Measurements from ENCODE around the gene MYO3B. TPM values are rescaled to one million over a fixed set of nuclear protein-coding genes. Genes with fewer than 3 reads are reported as not detected.

MYO3B gene
- total RNA-seq, 1 experiment from 2014 or later = 0.63 TPM

DNA sequence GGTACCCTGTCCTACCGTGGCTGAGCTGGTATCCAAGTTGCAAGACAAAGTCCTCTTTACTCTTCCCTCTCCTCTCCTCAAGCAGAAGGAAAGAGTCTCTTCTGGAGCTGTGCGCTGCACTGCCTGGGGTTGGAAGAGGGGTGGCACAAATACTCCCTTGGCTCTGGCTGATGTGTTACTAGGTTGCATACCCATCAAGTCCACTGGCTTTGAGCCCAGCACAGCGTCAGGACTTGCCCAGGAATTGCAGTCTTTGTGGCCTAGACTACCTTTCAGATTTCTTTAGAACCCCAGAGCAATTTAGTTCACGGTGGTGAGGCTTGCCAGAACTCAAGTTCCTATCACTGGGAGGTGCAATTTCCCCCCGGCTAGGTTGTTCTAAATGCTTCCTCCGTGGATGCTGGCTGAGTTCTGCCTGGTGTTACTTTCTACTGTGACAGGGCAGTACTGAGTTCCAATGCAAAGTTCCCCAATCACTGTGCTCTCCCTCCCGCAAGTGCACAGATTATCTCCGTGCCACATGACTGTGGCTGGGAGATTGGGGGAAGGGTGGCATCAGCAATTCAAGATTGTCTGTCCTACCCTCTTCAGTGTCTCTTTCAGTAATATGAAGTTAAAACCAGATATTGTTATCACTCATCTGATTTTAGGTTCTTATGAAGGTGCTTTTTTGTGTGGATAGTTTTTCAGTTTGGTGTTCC is 13.4 kb downstream of the MYO3B start:
- H3T11ph ChIP-seq (ENCODE audit: low read length) = no peak overlapping the region
- H4K5ac ChIP-seq (ENCODE audit: insufficient read length, low read depth, low read length) = no peak overlapping the region
- H3K27me3 Mint-ChIP-seq (ENCODE audit: low read depth) = peaks cover 2% of the 10 kb centered on the region; the same call in 1 of the 2 replicates
- H2BK15ac ChIP-seq (ENCODE audit: low read depth, low read length) = no peak overlapping the region
- H3K18ac ChIP-seq (ENCODE audit: insufficient read length, low read depth, low read length) = no peak overlapping the region
- H3K14ac ChIP-seq (ENCODE audit: insufficient read depth, low read length) = no peak overlapping the region; the same call in 1 of the 2 replicates
- H3K79me2 ChIP-seq (ENCODE audit: insufficient read depth, low read length) = no peaks in the 10 kb centered on the region
- H3K79me1 ChIP-seq (ENCODE audit: insufficient read depth, low read depth, low read length, poor library complexity, severe bottlenecking) = no peaks in the 10 kb centered on the region
- no peak overlapping the region for H2BK20ac ChIP-seq (ENCODE audit: low read depth, low read length, poor library complexity, severe bottlenecking)
- no peak for DNase-seq
- H4K20me1 ChIP-seq (ENCODE audit: control insufficient read depth, insufficient read depth, insufficient read length) = no peaks in the 10 kb centered on the region
- no peak overlapping the region for H3K4me2 ChIP-seq (ENCODE audit: insufficient read depth, insufficient read length, low read length)
- H2BK5ac ChIP-seq (ENCODE audit: insufficient read length, low read length) = no peak overlapping the region
- no peak overlapping the region for H2BK12ac ChIP-seq (ENCODE audit: insufficient read length, low read depth, low read length)
- no peak overlapping the region for H4K91ac ChIP-seq (ENCODE audit: insufficient read length, low read depth, low read length)
- no peak overlapping the region for H2BK120ac ChIP-seq (ENCODE audit: low read depth, low read length, poor library complexity, severe bottlenecking)
- H3K9me3 Mint-ChIP-seq = peaks cover 29 to 35% of the 10 kb centered on the region in 2 experiments
- no peak overlapping the region for H3K56ac ChIP-seq (ENCODE audit: insufficient read length, low read depth, low read length)
- H3K4me1 Mint-ChIP-seq = peaks cover 4 to 8% of the 10 kb centered on the region in 2 experiments
- H2AK5ac ChIP-seq (ENCODE audit: insufficient read length, low read length) = no peak overlapping the region
- WGBS (ENCODE audit: extremely low coverage, insufficient read length, low lambda C conversion rate) = no CpG with 5 or more reads among the region's 8 CpGs
- H4K8ac ChIP-seq (replicated peaks; ENCODE audit: insufficient read length, low read depth, low read length) = no peak overlapping the region
- TF ChIP-seq, protein P1, sequence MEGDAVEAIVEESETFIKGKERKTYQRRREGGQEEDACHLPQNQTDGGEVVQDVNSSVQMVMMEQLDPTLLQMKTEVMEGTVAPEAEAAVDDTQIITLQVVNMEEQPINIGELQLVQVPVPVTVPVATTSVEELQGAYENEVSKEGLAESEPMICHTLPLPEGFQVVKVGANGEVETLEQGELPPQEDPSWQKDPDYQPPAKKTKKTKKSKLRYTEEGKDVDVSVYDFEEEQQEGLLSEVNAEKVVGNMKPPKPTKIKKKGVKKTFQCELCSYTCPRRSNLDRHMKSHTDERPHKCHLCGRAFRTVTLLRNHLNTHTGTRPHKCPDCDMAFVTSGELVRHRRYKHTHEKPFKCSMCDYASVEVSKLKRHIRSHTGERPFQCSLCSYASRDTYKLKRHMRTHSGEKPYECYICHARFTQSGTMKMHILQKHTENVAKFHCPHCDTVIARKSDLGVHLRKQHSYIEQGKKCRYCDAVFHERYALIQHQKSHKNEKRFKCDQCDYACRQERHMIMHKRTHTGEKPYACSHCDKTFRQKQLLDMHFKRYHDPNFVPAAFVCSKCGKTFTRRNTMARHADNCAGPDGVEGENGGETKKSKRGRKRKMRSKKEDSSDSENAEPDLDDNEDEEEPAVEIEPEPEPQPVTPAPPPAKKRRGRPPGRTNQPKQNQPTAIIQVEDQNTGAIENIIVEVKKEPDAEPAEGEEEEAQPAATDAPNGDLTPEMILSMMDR (conservative IDR thresholded peaks at IDR 0.05) = no peak
- H3K4me1 ChIP-seq (ENCODE audit: insufficient read depth, low read length) = no peaks in the 10 kb centered on the region
- no peak overlapping the region for H2AFZ ChIP-seq (ENCODE audit: low read length)
- no peak overlapping the region for H3K4me3 Mint-ChIP-seq
- no peak overlapping the region for H3K9ac ChIP-seq (ENCODE audit: extremely low read depth, insufficient read length, low read length)
- peaks cover 21 to 40% (median 29%) of the 10 kb centered on the region in 3 experiments for H3K36me3 Mint-ChIP-seq (ENCODE audit: insufficient read depth in 1 of 3, low read depth in 3 of 3)
- H3K27ac Mint-ChIP-seq = no peak overlapping the region
- H3K9me3 ChIP-seq (ENCODE audit: control insufficient read depth, low read depth, low read length) = no peaks in the 10 kb centered on the region
- no peak overlapping the region for H3K4ac ChIP-seq (ENCODE audit: low read depth, low read length)
- no peaks in the 10 kb centered on the region for H3K27me3 ChIP-seq (ENCODE audit: insufficient read depth, low read length)
- H3K27ac ChIP-seq (ENCODE audit: insufficient read length, low read depth, low read length) = no peak overlapping the region
- H3K23ac ChIP-seq (ENCODE audit: insufficient read length, low read depth, low read length) = no peak overlapping the region
- no peaks in the 10 kb centered on the region for H3K23me2 ChIP-seq (ENCODE audit: insufficient read length, low read depth, low read length, poor library complexity, severe bottlenecking)

All from H9 (cell line).